Measurements from ENCODE around the gene PRLR.

The PRLR gene

DNA sequence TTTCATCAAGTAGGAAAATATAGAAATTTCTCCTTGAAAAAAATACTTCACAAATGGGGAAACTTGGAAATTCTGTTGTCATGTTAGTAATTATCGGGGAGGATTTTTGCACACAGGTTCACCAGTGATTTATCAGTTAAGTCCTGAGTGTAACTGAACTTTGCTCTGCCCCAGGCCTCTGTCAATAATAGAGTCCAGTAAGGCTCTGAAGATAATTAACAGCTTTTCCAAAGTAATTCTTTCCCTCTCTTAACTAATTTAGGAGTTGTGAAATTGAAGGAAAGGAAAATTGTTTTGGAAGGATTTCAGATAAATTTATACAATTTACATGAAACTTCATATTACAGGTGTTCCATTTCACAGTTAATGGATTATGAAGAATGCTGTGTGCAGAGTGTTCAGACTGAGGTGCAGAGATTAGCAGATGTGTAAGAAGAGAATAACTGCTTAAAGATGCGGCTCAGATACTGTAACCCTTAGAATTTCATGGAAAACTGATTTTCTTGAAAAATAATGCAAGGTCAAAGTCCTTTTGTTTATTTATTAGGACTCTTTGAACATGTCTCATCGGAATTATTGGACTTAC lies 179.7 kb downstream of the PRLR start:
- DNase-seq (ENCODE audit: extremely low spot score) = no peak
- TF ChIP-seq HDGF (IDR thresholded peaks at IDR 0.05; ENCODE audit: borderline replicate concordance) = no peak
- TF ChIP-seq TARDBP (IDR thresholded peaks at IDR 0.05) = no peak
- TF ChIP-seq L3MBTL2 (conservative IDR thresholded peaks at IDR 0.05) = no peak
- TF ChIP-seq LEF1 (IDR thresholded peaks at IDR 0.05; ENCODE audit: borderline replicate concordance) = no peak
- TF ChIP-seq, protein P1, sequence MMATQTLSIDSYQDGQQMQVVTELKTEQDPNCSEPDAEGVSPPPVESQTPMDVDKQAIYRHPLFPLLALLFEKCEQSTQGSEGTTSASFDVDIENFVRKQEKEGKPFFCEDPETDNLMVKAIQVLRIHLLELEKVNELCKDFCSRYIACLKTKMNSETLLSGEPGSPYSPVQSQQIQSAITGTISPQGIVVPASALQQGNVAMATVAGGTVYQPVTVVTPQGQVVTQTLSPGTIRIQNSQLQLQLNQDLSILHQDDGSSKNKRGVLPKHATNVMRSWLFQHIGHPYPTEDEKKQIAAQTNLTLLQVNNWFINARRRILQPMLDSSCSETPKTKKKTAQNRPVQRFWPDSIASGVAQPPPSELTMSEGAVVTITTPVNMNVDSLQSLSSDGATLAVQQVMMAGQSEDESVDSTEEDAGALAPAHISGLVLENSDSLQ (IDR thresholded peaks at IDR 0.05) = no peak
- POLR2A ChIA-PET = no interaction called here

DNA sequence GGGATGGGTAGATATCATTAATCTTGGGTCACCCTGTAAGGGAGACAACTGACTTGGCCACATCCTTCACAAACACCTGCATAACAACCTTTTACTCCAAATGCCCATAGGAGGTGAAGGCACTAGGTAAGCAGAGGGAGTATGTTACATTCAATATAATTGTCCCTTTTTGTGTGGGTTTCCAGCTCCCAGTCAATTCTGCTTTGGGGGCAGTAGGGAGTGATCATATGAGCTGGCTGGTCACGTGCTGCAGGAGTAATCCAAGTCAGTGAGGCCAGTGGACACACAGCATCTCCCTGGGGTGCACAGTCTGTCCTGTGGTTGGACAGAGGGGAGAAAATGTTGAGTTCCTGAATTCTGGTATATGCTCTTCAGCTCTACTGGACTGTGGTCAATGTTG lies 181.4 kb downstream of the PRLR start:
- POLR2A ChIA-PET = no interaction called here

More for the DNA sequence above, 179.7 kb downstream of the PRLR start:
- CTCF ChIA-PET = no interaction called here

DNA sequence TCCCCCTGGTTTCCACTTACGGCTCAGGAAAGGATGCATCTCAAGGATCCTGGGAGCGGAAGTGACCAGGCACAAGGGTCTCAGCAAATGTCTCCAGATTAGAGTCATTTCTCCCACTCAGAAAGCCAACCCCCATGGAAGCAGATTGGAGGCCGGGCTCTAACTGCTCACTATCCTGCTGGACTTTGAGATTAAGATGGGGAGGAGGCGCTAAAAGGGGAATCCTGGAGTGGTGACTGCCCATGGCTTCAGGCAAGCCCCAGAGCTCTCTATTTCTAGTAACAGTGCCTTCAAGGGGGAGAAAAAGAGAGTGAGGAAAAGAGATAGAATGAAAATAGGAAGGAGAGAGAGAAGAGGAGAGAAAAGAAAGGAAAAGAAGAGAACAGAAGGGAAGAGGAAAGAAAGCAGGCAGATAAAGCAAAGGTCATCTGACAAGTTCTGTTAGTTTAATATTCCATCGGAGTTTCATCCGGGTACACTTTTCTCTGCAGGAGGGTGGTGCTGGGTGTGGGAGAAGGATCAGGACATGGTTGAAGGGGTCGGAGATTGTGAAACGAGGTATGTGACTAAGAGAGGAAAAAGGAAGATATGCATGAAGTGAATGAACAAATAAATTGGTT lies 182.4 kb downstream of the PRLR start, which contains the start of gene AGXT2:
AGXT2 (minus strand) TSS at position 165 of the 620 bp plus-strand sequence; CDS start at position 108, 57 bp downstream.
- ChIA-PET POLR2A (no interaction called here), CTCF (interaction anchor here (0.6 kb wide), 1 partner anchor 134 kb away, joined by 7 read pairs; no protein-coding TSS in a partner anchor)
- no peak for DNase-seq (ENCODE audit: extremely low spot score)
- TF ChIP-seq, protein P1 (IDR thresholded peaks at IDR 0.05) = no peak
- TF ChIP-seq HDGF (IDR thresholded peaks at IDR 0.05; ENCODE audit: borderline replicate concordance) (no peak), FOXA1 (IDR thresholded peaks at IDR 0.05) (no peak), ELF4 (IDR thresholded peaks at IDR 0.05) (no peak), CTBP1 (IDR thresholded peaks at IDR 0.05; ENCODE audit: borderline replicate concordance) (no peak), ARNT (IDR thresholded peaks at IDR 0.05) (no peak), SUZ12 (IDR thresholded peaks at IDR 0.05) (no peak), L3MBTL2 (conservative IDR thresholded peaks at IDR 0.05) (no peak), BHLHE40 (IDR thresholded peaks at IDR 0.05; ENCODE audit: borderline replicate concordance) (no peak), FOXM1 (IDR thresholded peaks at IDR 0.05; ENCODE audit: borderline replicate concordance) (no peak), SP1 (IDR thresholded peaks at IDR 0.05) (no peak), FOXK2 (IDR thresholded peaks at IDR 0.05) (no peak), LEF1 (IDR thresholded peaks at IDR 0.05; ENCODE audit: borderline replicate concordance) (no peak), ZNF384 (IDR thresholded peaks at IDR 0.05) (no peak), TARDBP (IDR thresholded peaks at IDR 0.05) (no peak)

More for the DNA sequence above, 181.4 kb downstream of the PRLR start:
- CTCF ChIA-PET = interaction anchor here (0.6 kb wide), 1 partner anchor 133 kb away, joined by 7 read pairs; no protein-coding TSS in a partner anchor
- TF ChIP-seq BHLHE40 (IDR thresholded peaks at IDR 0.05; ENCODE audit: borderline replicate concordance) (no peak), FOXA1 (IDR thresholded peaks at IDR 0.05) (no peak), FOXM1 (IDR thresholded peaks at IDR 0.05; ENCODE audit: borderline replicate concordance) (no peak), CTBP1 (IDR thresholded peaks at IDR 0.05; ENCODE audit: borderline replicate concordance) (no peak), FOXK2 (IDR thresholded peaks at IDR 0.05) (no peak)
- TF ChIP-seq, protein P1 (IDR thresholded peaks at IDR 0.05) = no peak
- DNase-seq (ENCODE audit: extremely low spot score) = no peak

DNA sequence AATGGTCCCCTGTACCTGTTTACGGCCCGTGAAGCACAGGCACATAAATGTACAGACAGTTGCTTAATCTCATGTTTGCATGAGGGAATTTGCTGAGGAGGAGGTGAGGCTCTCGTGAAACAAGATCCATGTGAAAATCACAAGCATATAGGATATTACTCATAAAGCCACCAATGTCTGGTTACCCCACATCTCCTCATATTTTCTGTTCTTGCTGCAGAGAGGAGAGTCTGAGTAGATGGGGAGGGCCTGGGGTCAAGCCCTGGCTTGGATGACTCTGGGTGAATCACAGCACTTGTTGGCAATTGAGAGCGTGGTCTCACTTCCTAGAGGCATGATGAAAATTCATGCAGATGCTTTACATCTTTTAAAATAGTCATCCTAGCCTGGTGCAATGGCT lies 183.5 kb downstream of the PRLR start:
- ChIA-PET POLR2A (no interaction called here), CTCF (no interaction called here)
- TF ChIP-seq NFRKB (IDR thresholded peaks at IDR 0.05) = no peak
- no peak for TF ChIP-seq FOXK2 (IDR thresholded peaks at IDR 0.05)
- TF ChIP-seq HDGF (IDR thresholded peaks at IDR 0.05; ENCODE audit: borderline replicate concordance) = no peak
- TF ChIP-seq LEF1 (IDR thresholded peaks at IDR 0.05; ENCODE audit: borderline replicate concordance) = no peak
- no peak for TF ChIP-seq SUZ12 (IDR thresholded peaks at IDR 0.05)
- TF ChIP-seq ELF4 (IDR thresholded peaks at IDR 0.05) = no peak
- TF ChIP-seq, protein P1 (IDR thresholded peaks at IDR 0.05) = no peak
- no peak for TF ChIP-seq FOXA1 (IDR thresholded peaks at IDR 0.05)
- no peak for TF ChIP-seq BHLHE40 (IDR thresholded peaks at IDR 0.05; ENCODE audit: borderline replicate concordance)
- TF ChIP-seq TARDBP (IDR thresholded peaks at IDR 0.05) = no peak
- no peak for TF ChIP-seq L3MBTL2 (conservative IDR thresholded peaks at IDR 0.05)
- TF ChIP-seq ARNT (IDR thresholded peaks at IDR 0.05) = no peak
- no peak for TF ChIP-seq FOXM1 (IDR thresholded peaks at IDR 0.05; ENCODE audit: borderline replicate concordance)
- DNase-seq (ENCODE audit: extremely low spot score) = no peak

DNA sequence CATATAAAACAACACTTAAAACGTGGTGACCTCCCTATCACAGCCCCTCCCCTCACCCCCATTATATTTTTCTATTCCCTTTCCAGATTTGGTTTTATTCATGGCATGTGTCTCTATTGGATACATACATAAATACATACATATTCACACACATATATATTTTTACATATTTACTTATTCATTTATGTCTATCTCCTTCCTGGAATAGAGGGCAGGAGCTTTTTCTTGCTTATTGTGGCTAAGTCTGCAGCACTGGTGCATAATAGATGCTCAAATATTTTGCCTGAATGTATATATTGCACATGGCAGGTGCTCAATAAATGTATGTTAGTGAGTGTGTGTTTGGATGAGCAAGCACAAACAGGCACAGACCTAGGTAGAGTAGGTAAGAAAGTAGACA lies 185.0 kb downstream of the PRLR start:
- DNase-seq (ENCODE audit: extremely low spot score) = no peak
- ChIA-PET POLR2A (no interaction called here), CTCF (no interaction called here)
- TF ChIP-seq ARNT (IDR thresholded peaks at IDR 0.05) (no peak), ZNF384 (IDR thresholded peaks at IDR 0.05) (no peak), FOXK2 (IDR thresholded peaks at IDR 0.05) (no peak), NFRKB (IDR thresholded peaks at IDR 0.05) (no peak), CTBP1 (IDR thresholded peaks at IDR 0.05; ENCODE audit: borderline replicate concordance) (no peak), BHLHE40 (IDR thresholded peaks at IDR 0.05; ENCODE audit: borderline replicate concordance) (no peak), SP1 (IDR thresholded peaks at IDR 0.05) (no peak), FOXA1 (IDR thresholded peaks at IDR 0.05) (no peak), HDGF (IDR thresholded peaks at IDR 0.05; ENCODE audit: borderline replicate concordance) (no peak), L3MBTL2 (conservative IDR thresholded peaks at IDR 0.05) (no peak), SUZ12 (IDR thresholded peaks at IDR 0.05) (no peak), LEF1 (IDR thresholded peaks at IDR 0.05; ENCODE audit: borderline replicate concordance) (no peak), ELF4 (IDR thresholded peaks at IDR 0.05) (no peak), TARDBP (IDR thresholded peaks at IDR 0.05) (no peak)
- TF ChIP-seq, protein P1 (IDR thresholded peaks at IDR 0.05) = no peak
